Progenitor cell of endocrine pancreas (in vitro differentiated cells): Measurements from ENCODE around the gene NKX2-4. TPM values are rescaled to one million over a fixed set of nuclear protein-coding genes. Genes with fewer than 3 reads are reported as not detected.
"Not testable (repeated sequence)": the region's sequence is repeated elsewhere in the genome, so short reads cannot be mapped to it uniquely, and the experiment has no call there.

Experiments
- DNase-seq: peaks from one replicate; pipeline ENCODE4 v3.0.0; 2021; ENCODE audit warnings: low spot score; ENCODE audit not compliant: unreplicated experiment
- H3K27ac Mint-ChIP-seq: 2 replicates; pipeline ENCODE4 v1.8.0; 2021; ENCODE audit warnings: mild to moderate bottlenecking, moderate library complexity, mixed read lengths
- H3K27me3 Mint-ChIP-seq: 2 replicates; pipeline ENCODE4 v1.8.0; 2021; ENCODE audit warnings: mixed read lengths
- H3K36me3 Mint-ChIP-seq: 2 replicates; pipeline ENCODE4 v1.8.0; 2022; ENCODE audit warnings: mixed read lengths; ENCODE audit not compliant: insufficient read depth
- H3K4me1 Mint-ChIP-seq: 2 replicates; pipeline ENCODE4 v1.8.0; 2021; ENCODE audit warnings: low read depth, mixed read lengths
- H3K4me3 Mint-ChIP-seq: 2 replicates; pipeline ENCODE4 v1.8.0; 2021; ENCODE audit warnings: low read depth, mild to moderate bottlenecking, moderate library complexity, mixed read lengths
- H3K9me3 Mint-ChIP-seq: 2 replicates; pipeline ENCODE4 v1.8.0; 2021; ENCODE audit warnings: low read depth, mixed read lengths
- CTCF ChIP-seq: fragments of 200-600 bp; sonication (generic); IDR thresholded peaks from one replicate; pipeline ENCODE4 v1.5.0; 2021; ENCODE audit warnings: antibody characterized with exemption, mild to moderate bottlenecking; ENCODE audit not compliant: unreplicated experiment
- total RNA-seq: library from RNA; stranded (reverse); gene quantifications from 2 replicates; pipeline ENCODE4 v1.2.1, GENCODE V29; 2021

Gene NKX2-4
- total RNA-seq, 1 donor from 2014 or later: not detected

DNA sequence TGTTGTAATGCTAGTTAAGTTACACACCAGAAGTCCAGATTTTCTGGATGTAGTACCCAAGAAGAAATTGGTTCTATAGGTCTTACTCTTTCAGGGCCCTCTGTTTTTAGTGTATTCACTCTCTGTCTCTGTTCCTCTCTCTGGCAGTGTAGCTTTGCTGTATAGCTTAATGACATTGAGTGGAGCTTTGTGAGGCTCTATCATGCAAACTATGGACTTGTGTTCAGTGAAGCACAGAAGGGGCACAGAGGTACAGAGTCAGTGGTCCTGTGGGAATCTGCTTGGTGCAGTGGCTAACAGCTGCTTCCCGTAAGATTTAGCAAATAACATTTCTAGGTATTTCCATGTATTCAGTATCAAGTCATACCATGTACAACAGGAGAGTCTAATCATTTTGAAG, 26.1 kb downstream of the NKX2-4 start:
- Mint-ChIP-seq H3K4me3 (no peak overlapping the region), H3K4me1 (peaks cover 10% of the 10 kb centered on the region), H3K36me3 (peaks cover 28% of the 10 kb centered on the region), H3K27me3 (no peaks in the 10 kb centered on the region), H3K9me3 (no peaks in the 10 kb centered on the region), H3K27ac (no peak overlapping the region)
- no peak for TF ChIP-seq CTCF
- DNase-seq: no peak

- H3K9me3 Mint-ChIP-seq: no peaks in the 10 kb centered on the region
- peaks cover 23% of the 10 kb centered on the region for H3K36me3 Mint-ChIP-seq
- H3K4me3 Mint-ChIP-seq: no peak overlapping the region
- H3K27ac Mint-ChIP-seq: no peak overlapping the region
- peaks cover 4% of the 10 kb centered on the region for H3K4me1 Mint-ChIP-seq
- no peaks in the 10 kb centered on the region for H3K27me3 Mint-ChIP-seq
- TF ChIP-seq CTCF: no peak
- DNase-seq: no peak
These were observed 28.5 kb downstream of the NKX2-4 start for GRCh38 chr20:21368791-21369190.

- H3K9me3 Mint-ChIP-seq, H3K27ac Mint-ChIP-seq, H3K27me3 Mint-ChIP-seq, H3K4me1 Mint-ChIP-seq, H3K4me3 Mint-ChIP-seq, DNase-seq: not testable (repeated sequence)
- H3K36me3 Mint-ChIP-seq: peaks cover 28% of the 10 kb centered on the region
These were observed 31.1 kb downstream of the NKX2-4 start for GRCh38 chr20:21366273-21366672.

- H3K27me3 Mint-ChIP-seq: no peaks in the 10 kb centered on the region
- DNase-seq: no peak
- H3K4me3 Mint-ChIP-seq: no peak overlapping the region
These were observed 31.6 kb downstream of the NKX2-4 start for GRCh38 chr20:21365771-21366170.

DNA sequence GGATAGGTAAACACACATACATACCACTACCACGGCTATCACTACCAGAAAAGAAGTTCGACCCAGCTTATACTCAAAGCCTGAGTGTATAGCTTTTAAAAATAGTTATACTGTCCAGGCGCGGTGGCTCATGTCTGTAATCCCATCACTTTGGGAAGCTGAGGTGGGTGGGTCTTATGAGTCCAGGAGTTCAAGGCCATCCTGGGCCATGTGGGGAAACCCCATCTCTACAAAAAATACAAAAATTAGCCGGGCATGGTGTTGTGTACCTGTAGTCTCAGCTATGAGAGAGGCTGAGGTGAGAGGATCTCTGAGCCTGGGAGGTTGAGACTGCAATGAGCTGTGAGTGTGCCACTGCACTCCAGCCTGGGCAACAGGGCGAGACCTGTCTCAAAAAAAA, 32.9 kb downstream of the NKX2-4 start:
- H3K36me3 Mint-ChIP-seq: peaks cover 34% of the 10 kb centered on the region

More at GRCh38 chr20:21365771-21366170, 31.6 kb downstream of the NKX2-4 start:
- Mint-ChIP-seq H3K36me3 (peaks cover 28% of the 10 kb centered on the region), H3K4me1 (no peaks in the 10 kb centered on the region), H3K9me3 (no peaks in the 10 kb centered on the region), H3K27ac (no peak overlapping the region)
- TF ChIP-seq CTCF: no peak

More for the DNA sequence above, 32.9 kb downstream of the NKX2-4 start:
- Mint-ChIP-seq H3K4me1 (no peaks in the 10 kb centered on the region), H3K9me3 (no peaks in the 10 kb centered on the region), H3K27ac (no peak overlapping the region), H3K27me3 (no peaks in the 10 kb centered on the region), H3K4me3 (no peak overlapping the region)
- no peak for DNase-seq
- TF ChIP-seq CTCF: no peak
